Glutamatergic neuron (in vitro differentiated cells): Measurements from ENCODE around the gene METTL27. TPM values are rescaled to one million over a fixed set of nuclear protein-coding genes. Genes with fewer than 3 reads are reported as not detected.
"Not testable (repeated sequence)": the region's sequence is repeated elsewhere in the genome, so short reads cannot be mapped to it uniquely, and the experiment has no call there.

ENCODE experiments used
- DNase-seq: peaks from one replicate; pipeline ENCODE4 v3.0.0; 2022
- H3K27ac Mint-ChIP-seq: one replicate; pipeline ENCODE4 v1.8.0; 2020; ENCODE audit warnings: mild to moderate bottlenecking, mixed read lengths, inconsistent platforms; ENCODE audit not compliant: unreplicated experiment
- H3K27me3 Mint-ChIP-seq: one replicate; pipeline ENCODE4 v1.8.0; 2020; ENCODE audit warnings: mild to moderate bottlenecking, moderate library complexity, mixed read lengths, inconsistent platforms; ENCODE audit not compliant: unreplicated experiment
- H3K36me3 Mint-ChIP-seq: one replicate; pipeline ENCODE4 v1.8.0; 2020; ENCODE audit warnings: mild to moderate bottlenecking, mixed read lengths, inconsistent platforms; ENCODE audit not compliant: unreplicated experiment
- H3K4me1 Mint-ChIP-seq: one replicate; pipeline ENCODE4 v1.8.0; 2020; ENCODE audit warnings: mild to moderate bottlenecking, low read depth, mixed read lengths, inconsistent platforms; ENCODE audit not compliant: unreplicated experiment
- H3K4me3 Mint-ChIP-seq: one replicate; pipeline ENCODE4 v1.8.0; 2020; ENCODE audit warnings: mild to moderate bottlenecking, mixed read lengths, inconsistent platforms; ENCODE audit not compliant: unreplicated experiment
- H3K9me3 Mint-ChIP-seq: one replicate; pipeline ENCODE4 v1.8.0; 2020; ENCODE audit warnings: mild to moderate bottlenecking, moderate library complexity, mixed read lengths, inconsistent platforms; ENCODE audit not compliant: unreplicated experiment
- total RNA-seq: library from RNA; stranded (reverse); fragmentation: NEBNext Ultra II Directional; extraction: Animal tissue kit (Norgen Biotek cat#: 25700); gene quantifications from one replicate; pipeline ENCODE4 v1.2.1, GENCODE V29; 2021; ENCODE audit not compliant: unreplicated experiment
- TF ChIP-seq, protein P1 (sequence below): fragments of 200-600 bp; sonication (generic); IDR thresholded peaks from one replicate; pipeline ENCODE4 v1.5.0; 2021; ENCODE audit not compliant: partially characterized antibody, unreplicated experiment

METTL27 gene
- total RNA-seq, 1 donor from 2014 or later = 2.9 TPM

DNA sequence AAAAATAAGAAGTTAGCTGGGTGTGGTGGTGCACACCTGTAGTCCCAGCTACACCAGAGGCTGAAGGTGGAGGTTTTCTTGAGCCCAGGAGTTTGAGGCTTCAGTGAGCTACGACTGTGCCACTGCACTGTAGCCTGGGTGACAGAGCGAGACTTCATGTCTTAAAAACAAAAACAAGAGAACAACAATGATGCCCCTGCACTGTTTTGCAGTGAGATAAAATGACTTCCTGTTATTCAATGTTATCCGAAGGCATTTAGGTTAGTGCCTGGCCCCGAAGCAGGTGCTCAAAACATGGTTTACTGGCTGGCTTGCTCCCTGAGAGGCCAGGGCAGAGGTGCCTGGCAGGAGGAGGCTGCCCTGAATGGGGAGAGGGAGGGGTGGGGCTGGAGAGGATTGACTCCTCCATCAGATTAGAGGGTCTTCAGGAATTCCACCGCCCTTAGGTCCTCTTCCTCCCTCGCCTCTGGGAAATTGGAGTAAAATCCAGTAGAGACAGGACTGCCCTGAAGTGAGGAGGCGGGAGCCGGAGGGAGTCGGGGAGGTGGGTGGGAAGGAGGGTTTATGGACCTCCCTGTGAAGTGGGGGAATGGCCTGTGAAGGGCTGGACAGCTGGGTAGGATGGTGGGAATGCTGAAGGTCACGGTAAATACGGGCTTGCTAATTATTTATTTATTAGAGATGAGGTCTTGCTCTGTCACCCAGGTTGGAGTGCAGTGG, 18.3 kb downstream of the METTL27 start:
- Mint-ChIP-seq H3K27ac (no peak overlapping the region), H3K36me3 (no peaks in the 10 kb centered on the region), H3K4me3 (no peak overlapping the region), H3K4me1 (peaks cover 8% of the 10 kb centered on the region), H3K27me3 (peaks cover 13% of the 10 kb centered on the region), H3K9me3 (peaks cover 5% of the 10 kb centered on the region)
- DNase-seq = no peak
- TF ChIP-seq, protein P1, sequence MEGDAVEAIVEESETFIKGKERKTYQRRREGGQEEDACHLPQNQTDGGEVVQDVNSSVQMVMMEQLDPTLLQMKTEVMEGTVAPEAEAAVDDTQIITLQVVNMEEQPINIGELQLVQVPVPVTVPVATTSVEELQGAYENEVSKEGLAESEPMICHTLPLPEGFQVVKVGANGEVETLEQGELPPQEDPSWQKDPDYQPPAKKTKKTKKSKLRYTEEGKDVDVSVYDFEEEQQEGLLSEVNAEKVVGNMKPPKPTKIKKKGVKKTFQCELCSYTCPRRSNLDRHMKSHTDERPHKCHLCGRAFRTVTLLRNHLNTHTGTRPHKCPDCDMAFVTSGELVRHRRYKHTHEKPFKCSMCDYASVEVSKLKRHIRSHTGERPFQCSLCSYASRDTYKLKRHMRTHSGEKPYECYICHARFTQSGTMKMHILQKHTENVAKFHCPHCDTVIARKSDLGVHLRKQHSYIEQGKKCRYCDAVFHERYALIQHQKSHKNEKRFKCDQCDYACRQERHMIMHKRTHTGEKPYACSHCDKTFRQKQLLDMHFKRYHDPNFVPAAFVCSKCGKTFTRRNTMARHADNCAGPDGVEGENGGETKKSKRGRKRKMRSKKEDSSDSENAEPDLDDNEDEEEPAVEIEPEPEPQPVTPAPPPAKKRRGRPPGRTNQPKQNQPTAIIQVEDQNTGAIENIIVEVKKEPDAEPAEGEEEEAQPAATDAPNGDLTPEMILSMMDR = no peak

DNA sequence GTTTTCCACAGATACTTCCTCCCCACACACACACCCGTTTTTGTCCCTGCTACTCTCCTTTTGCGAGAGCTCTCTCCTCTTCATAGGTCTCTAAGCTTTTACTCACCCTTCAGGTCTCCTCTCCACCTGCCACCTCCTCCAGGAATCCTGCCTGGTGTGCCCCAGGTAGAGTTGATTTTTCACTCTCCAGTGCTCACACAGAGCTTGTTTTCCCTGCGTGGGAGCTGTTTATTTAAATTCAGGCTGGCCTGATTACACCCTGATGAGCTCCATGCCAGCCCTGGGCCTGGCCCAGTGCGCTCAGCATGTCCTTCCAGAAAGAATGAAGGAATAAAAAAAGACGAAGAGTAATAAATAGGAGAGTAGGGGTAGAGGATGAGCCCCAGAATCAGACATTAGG, 19.1 kb downstream of the METTL27 start:
- H3K4me1 Mint-ChIP-seq = peaks cover 7% of the 10 kb centered on the region
- H3K27me3 Mint-ChIP-seq = peaks cover 13% of the 10 kb centered on the region
- H3K9me3 Mint-ChIP-seq = peaks cover 2% of the 10 kb centered on the region
- H3K27ac Mint-ChIP-seq = no peak overlapping the region
- DNase-seq = no peak
- no peaks in the 10 kb centered on the region for H3K36me3 Mint-ChIP-seq
- TF ChIP-seq, protein P1 = no peak
- H3K4me3 Mint-ChIP-seq = no peak overlapping the region

DNA sequence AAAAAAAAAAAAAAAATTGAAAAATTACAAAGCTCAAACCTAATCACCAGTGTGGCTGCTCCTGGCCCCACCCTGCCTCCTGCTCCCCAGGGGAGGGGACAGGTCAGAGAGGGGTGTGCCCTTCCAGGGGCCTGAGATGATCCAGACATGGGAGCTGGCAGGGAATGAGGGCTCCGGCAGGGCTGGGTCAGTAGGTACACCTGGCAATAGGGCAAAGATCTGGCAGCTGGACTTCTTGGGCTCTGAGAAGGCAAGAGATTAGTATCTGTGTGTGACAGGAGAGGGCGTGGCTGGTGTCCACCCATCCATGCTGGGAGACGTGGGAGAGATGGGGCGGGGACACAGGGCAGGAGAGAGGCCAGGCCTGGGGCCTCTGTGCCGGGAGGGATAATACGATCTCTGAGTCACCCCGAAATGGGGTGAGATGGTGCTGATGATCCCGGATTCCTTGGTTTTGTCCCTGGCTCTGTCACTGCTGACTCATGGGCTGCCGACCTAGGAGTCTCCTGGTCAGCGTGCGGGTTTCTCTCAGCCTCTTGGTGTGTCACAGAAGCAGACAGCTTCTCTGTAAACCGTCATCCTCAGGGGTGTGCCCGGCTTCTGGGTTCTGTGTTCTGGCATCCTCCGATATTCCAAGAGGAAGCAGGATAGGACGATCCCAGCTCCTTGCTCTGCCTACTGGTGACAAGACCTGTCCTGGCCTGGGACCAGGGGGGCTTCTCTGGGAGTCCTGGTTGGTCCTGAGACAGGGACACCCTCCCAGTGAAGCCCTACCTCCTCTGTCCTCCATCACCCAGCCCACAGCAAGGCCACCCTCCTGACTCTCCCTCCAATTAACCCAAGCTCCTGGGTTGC, 19.8 kb downstream of the METTL27 start:
- Mint-ChIP-seq H3K27ac (no peak overlapping the region), H3K4me1 (peaks cover 1% of the 10 kb centered on the region), H3K4me3 (no peak overlapping the region), H3K9me3 (peaks cover 2% of the 10 kb centered on the region), H3K36me3 (no peaks in the 10 kb centered on the region), H3K27me3 (peaks cover 13% of the 10 kb centered on the region)
- DNase-seq = no peak
- TF ChIP-seq, protein P1 = no peak

DNA sequence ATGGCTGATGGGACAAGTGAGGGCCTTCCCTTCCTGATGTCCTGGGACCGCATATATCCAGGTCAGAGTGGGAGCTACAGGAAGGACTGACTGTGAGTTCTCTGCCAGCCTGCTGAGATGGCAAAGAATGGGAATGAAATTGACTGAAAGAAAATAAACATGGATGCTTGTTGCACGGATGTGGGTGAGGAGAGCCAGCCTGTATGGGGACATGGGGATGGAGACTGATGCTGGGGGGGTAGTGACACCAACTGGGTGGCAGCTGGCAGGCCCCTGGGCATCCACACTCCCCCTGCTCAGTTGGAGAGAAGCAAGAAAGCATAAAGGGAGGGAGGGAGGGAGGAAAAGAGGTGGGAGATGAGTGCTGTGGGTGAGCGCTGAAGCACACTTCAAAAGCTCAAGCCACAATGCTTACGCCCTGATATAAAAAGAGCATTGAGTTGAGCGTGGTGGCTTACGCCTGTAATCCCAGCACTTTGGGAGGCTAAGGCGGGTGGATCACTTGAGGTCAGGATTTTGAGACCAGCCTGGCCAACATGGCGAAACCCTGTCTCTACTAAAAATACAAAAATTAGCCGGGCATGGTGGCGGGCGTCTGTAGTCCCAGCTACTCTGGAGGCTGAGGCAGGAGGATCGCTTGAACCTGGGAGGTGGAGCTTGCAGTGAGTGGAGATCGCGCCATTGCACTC, 20.6 kb downstream of the METTL27 start:
- not testable (repeated sequence) for H3K27ac Mint-ChIP-seq, H3K9me3 Mint-ChIP-seq, H3K4me1 Mint-ChIP-seq, DNase-seq, H3K4me3 Mint-ChIP-seq, H3K36me3 Mint-ChIP-seq
- peaks cover 12% of the 10 kb centered on the region for H3K27me3 Mint-ChIP-seq

DNA sequence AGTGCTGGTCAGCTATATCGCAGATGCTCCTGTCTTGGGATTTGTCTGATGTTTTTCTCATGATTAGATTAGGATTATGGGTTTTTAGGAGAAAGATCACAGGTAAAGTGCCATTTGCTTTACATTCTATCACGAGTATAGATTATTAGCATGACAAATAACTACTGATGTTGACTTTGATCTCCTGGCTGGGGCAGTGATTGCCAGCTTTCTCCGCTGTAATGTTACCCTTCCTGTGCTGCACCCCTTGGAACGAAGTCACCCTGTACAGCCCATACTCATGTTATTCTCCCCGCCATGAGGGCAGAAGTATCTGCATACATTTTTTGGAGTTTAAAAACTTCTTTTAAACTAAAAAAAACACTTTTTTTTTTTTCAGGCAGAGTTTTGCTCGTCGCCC, 22.3 kb downstream of the METTL27 start:
- no peak overlapping the region for H3K4me3 Mint-ChIP-seq
- DNase-seq = no peak

More for the DNA sequence above, 22.3 kb downstream of the METTL27 start:
- H3K27ac Mint-ChIP-seq = no peak overlapping the region
- H3K36me3 Mint-ChIP-seq = no peaks in the 10 kb centered on the region
- peaks cover 13% of the 10 kb centered on the region for H3K27me3 Mint-ChIP-seq
- H3K4me1 Mint-ChIP-seq = peaks cover 1% of the 10 kb centered on the region
- H3K9me3 Mint-ChIP-seq = peaks cover 2% of the 10 kb centered on the region
- TF ChIP-seq, protein P1 = no peak
